K562 (cell line): Measurements from ENCODE around the gene DLGAP3. TPM values are rescaled to one million over a fixed set of nuclear protein-coding genes. Genes with fewer than 3 reads are reported as not detected.

Experiments
- ATF2 ChIP-seq: sonication (generic); formaldehyde crosslinking; IDR thresholded peaks from 2 replicates; pipeline ENCODE4 v1.8.1; 2022; ENCODE audit warnings: missing genetic modification reagents
- CHCHD3 ChIP-seq: fragments of 250-450 bp; sonication (Bioruptor Pico); IDR thresholded peaks from 2 replicates; pipeline ENCODE4 v2.1.2; 2022; ENCODE audit warnings: mild to moderate bottlenecking
- ELF2 ChIP-seq: fragments of 250-450 bp; sonication (Bioruptor Pico); IDR thresholded peaks from 2 replicates; pipeline ENCODE4 v1.5.0; 2021; ENCODE audit warnings: mild to moderate bottlenecking
- HNRNPLL ChIP-seq: fragments of 200-400 bp; formaldehyde crosslinking; IDR thresholded peaks from 2 replicates; pipeline ENCODE4 v1.6.1; 2017; ENCODE audit warnings: low read length, low read depth, mild to moderate bottlenecking; ENCODE audit not compliant: poor library complexity, severe bottlenecking
- ID3 ChIP-seq, 2 experiments: fragments of 250-450 bp in 1 of 2; fragments of 450-650 bp in 1 of 2; sonication (Bioruptor Pico) in 1 of 2; IDR thresholded peaks; 2 replicates each; pipeline versions ENCODE4 v1.6.1 to v1.8.0; 2016 to 2021; ENCODE audit warnings: mild to moderate bottlenecking in 2 of 2, moderate library complexity in 2 of 2, missing compliant biosample characterization in 1 of 2, missing genetic modification characterization in 1 of 2
- MTA3 ChIP-seq: fragments of 450-650 bp; formaldehyde crosslinking; IDR thresholded peaks from 2 replicates; pipeline ENCODE4 v1.6.1; 2017; ENCODE audit warnings: mild to moderate bottlenecking, borderline replicate concordance
- NFXL1 ChIP-seq: fragments of 450-650 bp; formaldehyde crosslinking; IDR thresholded peaks from 2 replicates; pipeline ENCODE4 v1.4.0; 2021; ENCODE audit warnings: mild to moderate bottlenecking
- PHF20 ChIP-seq: fragments of 450-650 bp; IDR thresholded peaks from 2 replicates; pipeline ENCODE4 v1.6.1; 2018; ENCODE audit not compliant: partially characterized antibody
- POU5F1 ChIP-seq: fragments of 150-350 bp; IDR thresholded peaks from 2 replicates; pipeline ENCODE4 v1.6.1; 2014; ENCODE audit warnings: borderline replicate concordance, low read length, low read depth, mild to moderate bottlenecking; ENCODE audit not compliant: partially characterized antibody
- PTRF ChIP-seq: fragments of 450-650 bp; IDR thresholded peaks from 2 replicates; pipeline ENCODE4 v1.6.1; 2016; ENCODE audit warnings: mild to moderate bottlenecking, missing genetic modification characterization, missing compliant biosample characterization
- SMARCA4 ChIP-seq: fragments of 450-650 bp; IDR thresholded peaks from 2 replicates; pipeline ENCODE4 v1.6.1; 2016
- SMC3 ChIP-seq: conservative IDR thresholded peaks from 2 replicates; pipeline ENCODE4 v1.6.1; 2011; ENCODE audit warnings: low read depth, low read length, improper control_type of control experiment; ENCODE audit not compliant: insufficient read depth
- VEZF1 ChIP-seq: fragments of 200-800 bp; sonication (Bioruptor generic); IDR thresholded peaks from 2 replicates; pipeline ENCODE4 v1.6.1; 2017; ENCODE audit warnings: missing genetic modification characterization, missing compliant biosample characterization
- ZBTB5 ChIP-seq: fragments of 450-650 bp; IDR thresholded peaks from 2 replicates; pipeline ENCODE4 v1.6.1; 2017; ENCODE audit warnings: antibody characterized with exemption
- ZFP36 ChIP-seq: fragments of 150-350 bp; IDR thresholded peaks from 2 replicates; pipeline ENCODE4 v1.6.1; 2018; ENCODE audit warnings: low read length, low read depth; ENCODE audit not compliant: partially characterized antibody
- ZKSCAN1 ChIP-seq: fragments of 150-350 bp; IDR thresholded peaks from 2 replicates; pipeline ENCODE4 v1.6.1; 2016; ENCODE audit warnings: low read depth, low read length
- ZNF140 ChIP-seq: fragments of 250-450 bp; sonication (Bioruptor Pico); IDR thresholded peaks from 2 replicates; pipeline ENCODE4 v1.8.0; 2021; ENCODE audit warnings: moderate library complexity, mild to moderate bottlenecking, inconsistent platforms
- ZNF561 ChIP-seq: fragments of 450-650 bp; formaldehyde crosslinking; conservative IDR thresholded peaks from 2 replicates; pipeline ENCODE4 v1.4.0; 2020; ENCODE audit warnings: mild to moderate bottlenecking, moderate library complexity
- ZNF740 ChIP-seq, 3 experiments: fragments of 200-800 bp in 1 of 3; sonication (Bioruptor generic) in 1 of 3; sonication (generic) in 1 of 3; formaldehyde crosslinking in 1 of 3; IDR thresholded peaks; 2 replicates each; pipeline versions ENCODE4 v1.6.1 to v1.8.0; 2016 to 2022; ENCODE audit warnings: mild to moderate bottlenecking in 2 of 3, missing compliant biosample characterization in 2 of 3, missing genetic modification characterization in 2 of 3, missing genetic modification reagents in 1 of 3
- ZNF76 ChIP-seq: fragments of 250-450 bp; sonication (Bioruptor Pico); IDR thresholded peaks from 2 replicates; pipeline ENCODE4 v1.4.0; 2020; ENCODE audit warnings: mild to moderate bottlenecking, moderate library complexity, borderline replicate concordance
- polyA plus RNA-seq, 8 experiments: library from polyadenylated mRNA; depleted of rRNA in 4 of 8; stranded (reverse) in 5 of 8; unstranded in 3 of 8; fragments of >200 nt; fragmentation: Nextera tagmentation in 2 of 8; fragmentation: Illumina TruSeq in 1 of 8; extraction: Ambion mirVana in 2 of 8; extraction: Trizol in 1 of 8; gene quantifications; 2 replicates each; pipeline versions ENCODE4 v1.2.1 to v1.2.3, GENCODE V29; 2011 to 2014; ENCODE audit warnings: inconsistent platforms in 1 of 8, missing spikeins in 1 of 8
- total RNA-seq, 7 experiments: library from RNA; depleted of rRNA in 6 of 7; stranded (reverse); fragments of >200 nt in 6 of 7; fragmentation: Illumina TruSeq in 2 of 7; extraction: Trizol in 2 of 7; gene quantifications; 2 replicates each; pipeline versions ENCODE4 v1.2.1 to v1.2.3, GENCODE V29; 2011 to 2021; ENCODE audit warnings: low replicate concordance in 1 of 7

Gene DLGAP3
- total and polyA plus RNA-seq, 9 of the 15 experiments (the other 6 are each of a cell fraction or from before 2014, with no cell fraction given), result 0.01 to 0.16 (median 0.07) TPM; not detected in 6

GRCh38 chr1:34859446-34860200, 69.8 kb downstream of the DLGAP3 start, which contains the start of gene SMIM12 (continued):
- TF ChIP-seq SMC3 (peak; percentile 54; the same call in 1 of the 2 replicates), NFXL1 (CRISPR knock-in tag) (no peak), VEZF1 (CRISPR knock-in tag) (peak; percentile 71; the same call in 1 of the 2 replicates), ID3 (CRISPR knock-in tag; IDR thresholded peaks at IDR 0.05) (no peak), ID3 (tag; IDR thresholded peaks at IDR 0.05) (peak; percentile 42; the same call in 1 of the 2 replicates), ELF2 (peak; percentile 85), ZNF561 (no peak), ZNF740 (CRISPR knock-in tag; IDR thresholded peaks at IDR 0.05) (peak; percentile 66), ZNF740 (tag; IDR thresholded peaks at IDR 0.05) (no peak), SMARCA4 (peak; percentile 34; the same call in 1 of the 2 replicates), PTRF (tag) (no peak), ZFP36 (peak; percentile 20), MTA3 (peak; percentile 92), ZBTB5 (no peak), ATF2 (CRISPR knock-in tag) (peak; percentile 67; the same call in 1 of the 2 replicates), ZKSCAN1 (peak; percentile 71; the same call in 1 of the 2 replicates), HNRNPLL (peak; percentile 82), POU5F1 (peak; percentile 60), PHF20 (peak; percentile 92), ZNF76 (CRISPR knock-in tag) (no peak; the same call in 1 of the 2 replicates), ZNF140 (CRISPR knock-in tag) (no peak), CHCHD3 (CRISPR knock-in tag) (no peak)
